Central memory CD8-positive, alpha-beta T cell (primary cell): Measurements from ENCODE around the gene GLT6D1.
"Not testable (repeated sequence)": the region's sequence is repeated elsewhere in the genome, so short reads cannot be mapped to it uniquely, and the experiment has no call there.

Source experiments
- ATAC-seq: fragments of 150-1000 bp; cut with Tn5 transposase; replicated peaks from 2 replicates; pipeline ENCODE4 v1.10.0; 2022; ENCODE audit warnings: mild to moderate bottlenecking, moderate FRiP score, moderate number of reproducible peaks; ENCODE audit not compliant: poor library complexity, severe bottlenecking; ENCODE audit errors: extremely low read depth
- DNase-seq, 2 donors: peaks; one replicate each; pipeline ENCODE4 v3.0.0; 2021; ENCODE audit warnings: low spot score in 2 of 2
- H3K27ac Mint-ChIP-seq: one replicate; pipeline ENCODE4 v1.8.0; 2022; ENCODE audit warnings: low read depth, mild to moderate bottlenecking, moderate library complexity, mixed read lengths
- H3K27me3 Mint-ChIP-seq: one replicate; pipeline ENCODE4 v1.8.0; 2022; ENCODE audit warnings: mixed read lengths
- H3K36me3 Mint-ChIP-seq: one replicate; pipeline ENCODE4 v1.8.0; 2022; ENCODE audit warnings: mild to moderate bottlenecking, moderate library complexity, mixed read lengths; ENCODE audit not compliant: insufficient read depth
- H3K4me1 Mint-ChIP-seq: one replicate; pipeline ENCODE4 v1.8.0; 2022; ENCODE audit warnings: mixed read lengths
- H3K4me3 Mint-ChIP-seq: one replicate; pipeline ENCODE4 v1.8.0; 2022; ENCODE audit warnings: mild to moderate bottlenecking, moderate library complexity, mixed read lengths
- H3K9me3 Mint-ChIP-seq: one replicate; pipeline ENCODE4 v1.8.0; 2022; ENCODE audit warnings: mixed read lengths

The GLT6D1 gene

GRCh38 chr9:135639196-135639595, at the start of gene GLT6D1:
GLT6D1 (minus strand) TSS chr9:135639540; CDS start chr9:135639187, 353 bp downstream.
- Mint-ChIP-seq H3K36me3 (no peaks in the 10 kb centered on the region), H3K27ac (no peak within 1 kb of the TSS), H3K4me3 (no peak within 1 kb of the TSS), H3K27me3 (peaks cover 74% of the 10 kb centered on the region), H3K9me3 (no peaks in the 10 kb centered on the region), H3K4me1 (no peaks in the 10 kb centered on the region)
- no peak for ATAC-seq
- DNase-seq = no peak

DNA sequence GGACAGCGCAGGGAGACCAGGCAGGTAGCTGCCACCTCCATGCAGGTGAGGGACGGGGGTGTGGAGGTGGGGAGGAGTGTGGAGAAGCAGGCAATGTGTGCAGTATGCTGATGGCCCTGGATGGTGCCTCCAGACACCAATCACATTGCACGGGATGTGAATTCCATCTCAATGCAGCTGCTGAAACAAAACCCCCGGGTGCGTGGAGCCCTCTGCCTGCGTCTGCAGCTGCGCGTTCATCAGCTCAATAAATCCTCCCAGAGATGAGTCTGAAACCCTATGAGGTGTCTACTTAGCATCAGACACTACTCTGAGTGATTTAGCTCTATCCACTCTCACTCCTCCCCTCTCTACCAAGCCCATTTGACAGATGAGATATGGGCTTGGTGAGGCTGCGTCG, 49.7 kb upstream of the GLT6D1 start:
- H3K27ac Mint-ChIP-seq = no peak overlapping the region

DNA sequence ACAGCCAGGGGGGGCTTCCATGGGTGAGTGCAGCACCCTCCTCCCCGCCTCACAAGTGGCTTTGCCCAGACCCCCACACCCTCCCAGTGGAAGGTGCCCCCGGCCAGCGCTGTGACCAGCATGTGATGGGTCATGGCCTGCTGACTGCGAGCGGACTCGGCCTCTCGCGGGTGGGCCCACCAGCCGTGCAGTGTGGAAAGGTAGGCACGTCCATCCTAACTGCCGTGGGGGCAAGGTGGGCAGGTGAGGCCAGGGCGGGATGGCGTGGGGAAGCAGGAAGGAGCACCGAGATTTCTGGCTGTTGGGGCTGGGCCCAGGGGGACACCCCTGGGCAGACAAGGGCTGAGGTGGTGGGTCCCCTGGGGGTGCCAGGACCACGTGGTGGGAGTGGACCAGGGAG, 47.9 kb upstream of the GLT6D1 start:
- Mint-ChIP-seq H3K4me1 (no peaks in the 10 kb centered on the region), H3K9me3 (no peaks in the 10 kb centered on the region), H3K4me3 (no peak overlapping the region), H3K27ac (no peak overlapping the region), H3K27me3 (peaks cover 29% of the 10 kb centered on the region), H3K36me3 (no peaks in the 10 kb centered on the region)
- no peak for DNase-seq
- ATAC-seq = no peak

More for the DNA sequence above, 49.7 kb upstream of the GLT6D1 start:
- Mint-ChIP-seq H3K36me3 (no peaks in the 10 kb centered on the region), H3K9me3 (no peaks in the 10 kb centered on the region), H3K4me1 (no peaks in the 10 kb centered on the region), H3K4me3 (no peak overlapping the region), H3K27me3 (peaks cover 23% of the 10 kb centered on the region)
- ATAC-seq = no peak
- no peak for DNase-seq

DNA sequence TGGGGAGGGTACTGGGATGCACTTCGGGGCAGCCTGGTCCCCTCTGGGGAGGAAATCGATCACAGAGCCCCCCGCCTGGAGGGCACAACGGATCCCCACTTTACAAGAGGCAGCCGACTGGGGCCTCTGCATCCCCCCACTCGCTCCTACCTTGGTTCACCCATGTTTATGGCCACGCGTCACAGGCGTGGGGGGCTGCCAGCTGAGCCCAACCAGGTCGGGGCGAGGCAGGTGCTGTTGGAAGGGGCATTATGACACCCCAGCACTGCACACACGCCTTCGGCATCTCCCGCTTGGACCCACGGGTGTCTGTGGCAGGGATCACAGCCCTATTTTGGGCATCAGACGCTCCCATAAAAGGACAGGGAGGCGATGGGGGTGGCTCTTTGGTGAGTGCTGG, 45.4 kb upstream of the GLT6D1 start:
- Mint-ChIP-seq H3K9me3 (no peaks in the 10 kb centered on the region), H3K36me3 (no peaks in the 10 kb centered on the region), H3K27me3 (peaks cover 32% of the 10 kb centered on the region), H3K27ac (no peak overlapping the region), H3K4me3 (no peak overlapping the region), H3K4me1 (no peaks in the 10 kb centered on the region)
- ATAC-seq (no peak), DNase-seq (no peak)

- H3K27ac Mint-ChIP-seq = no peak overlapping the region
- DNase-seq (no peak), ATAC-seq (no peak)
- no peaks in the 10 kb centered on the region for H3K9me3 Mint-ChIP-seq
- H3K27me3 Mint-ChIP-seq = peaks cover 32% of the 10 kb centered on the region
- no peak overlapping the region for H3K4me3 Mint-ChIP-seq
- H3K36me3 Mint-ChIP-seq = no peaks in the 10 kb centered on the region
- no peaks in the 10 kb centered on the region for H3K4me1 Mint-ChIP-seq
Observed at GRCh38 chr9:135683401-135684034, 44.2 kb upstream of the GLT6D1 start.

DNA sequence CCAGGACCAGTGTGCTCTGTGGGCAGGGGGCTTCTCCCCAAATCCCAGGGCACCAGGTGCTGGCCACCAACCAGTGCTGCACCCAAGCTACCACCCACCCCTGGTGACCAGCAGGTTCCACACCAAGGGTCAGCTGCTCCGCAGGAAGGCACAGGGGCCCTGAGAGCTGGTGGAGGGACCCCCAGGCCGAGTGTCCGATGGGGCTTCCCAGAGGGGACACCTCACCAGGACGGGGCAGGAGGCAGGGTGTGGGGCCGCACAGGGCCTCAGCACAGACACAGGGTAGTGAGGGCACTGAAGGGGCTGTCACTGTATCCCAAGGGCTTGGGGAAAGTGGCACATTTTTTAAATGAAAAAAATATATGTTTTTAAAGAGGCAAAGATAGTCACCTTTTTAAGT, 41.8 kb upstream of the GLT6D1 start:
- peaks cover 32% of the 10 kb centered on the region for H3K27me3 Mint-ChIP-seq
- no peaks in the 10 kb centered on the region for H3K36me3 Mint-ChIP-seq
- no peaks in the 10 kb centered on the region for H3K4me1 Mint-ChIP-seq
- H3K27ac Mint-ChIP-seq = no peak overlapping the region
- ATAC-seq (no peak), DNase-seq (no peak)
- H3K9me3 Mint-ChIP-seq = no peaks in the 10 kb centered on the region
- H3K4me3 Mint-ChIP-seq = no peak overlapping the region

GRCh38 chr9:135680056-135680455, 40.7 kb upstream of the GLT6D1 start:
- H3K4me3 Mint-ChIP-seq = no peak overlapping the region
- no peaks in the 10 kb centered on the region for H3K4me1 Mint-ChIP-seq
- no peak overlapping the region for H3K27ac Mint-ChIP-seq
- ATAC-seq (no peak), DNase-seq (no peak)
- H3K27me3 Mint-ChIP-seq = peaks cover 30% of the 10 kb centered on the region
- no peaks in the 10 kb centered on the region for H3K36me3 Mint-ChIP-seq
- H3K9me3 Mint-ChIP-seq = no peaks in the 10 kb centered on the region

GRCh38 chr9:135678236-135679017, 39.1 kb upstream of the GLT6D1 start:
- no peak for DNase-seq
- ATAC-seq = no peak
- no peak overlapping the region for H3K4me3 Mint-ChIP-seq
- no peaks in the 10 kb centered on the region for H3K36me3 Mint-ChIP-seq
- H3K27me3 Mint-ChIP-seq = peaks cover 15% of the 10 kb centered on the region
- no peak overlapping the region for H3K27ac Mint-ChIP-seq
- no peaks in the 10 kb centered on the region for H3K9me3 Mint-ChIP-seq
- H3K4me1 Mint-ChIP-seq = no peaks in the 10 kb centered on the region

DNA sequence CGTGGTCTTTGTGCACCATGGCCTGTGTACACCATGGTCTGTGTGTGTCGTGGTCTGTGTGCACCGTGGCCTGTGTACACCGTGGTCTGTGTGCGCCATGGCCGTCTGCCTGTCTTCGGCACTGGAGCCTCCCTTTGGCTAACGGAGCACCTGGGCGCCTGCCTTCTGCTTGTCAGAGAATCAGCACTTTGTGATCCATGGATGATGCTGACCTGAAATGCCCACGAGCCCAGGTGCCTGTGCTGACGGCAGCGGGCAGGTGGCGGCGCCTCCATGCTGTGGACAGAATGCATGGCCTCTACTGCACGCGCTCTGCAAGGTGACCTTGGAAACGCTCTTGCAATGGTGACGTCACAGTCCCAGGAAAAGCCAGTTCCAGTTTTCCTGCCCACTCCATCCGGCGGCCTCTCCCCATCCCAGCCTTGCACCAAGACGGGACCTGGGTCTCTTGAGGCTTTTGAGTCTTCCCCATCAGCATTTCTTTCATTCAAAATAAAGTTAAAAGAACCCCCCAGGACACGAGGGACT, 38.4 kb upstream of the GLT6D1 start:
- DNase-seq = no peak
- Mint-ChIP-seq H3K27me3 (peaks cover 8% of the 10 kb centered on the region), H3K27ac (no peak overlapping the region), H3K36me3 (no peaks in the 10 kb centered on the region), H3K9me3 (no peaks in the 10 kb centered on the region), H3K4me3 (no peak overlapping the region), H3K4me1 (no peaks in the 10 kb centered on the region)
- no peak for ATAC-seq

- DNase-seq = no peak
- no peaks in the 10 kb centered on the region for H3K36me3 Mint-ChIP-seq
Observed at GRCh38 chr9:135676891-135677290, 37.6 kb upstream of the GLT6D1 start.

DNA sequence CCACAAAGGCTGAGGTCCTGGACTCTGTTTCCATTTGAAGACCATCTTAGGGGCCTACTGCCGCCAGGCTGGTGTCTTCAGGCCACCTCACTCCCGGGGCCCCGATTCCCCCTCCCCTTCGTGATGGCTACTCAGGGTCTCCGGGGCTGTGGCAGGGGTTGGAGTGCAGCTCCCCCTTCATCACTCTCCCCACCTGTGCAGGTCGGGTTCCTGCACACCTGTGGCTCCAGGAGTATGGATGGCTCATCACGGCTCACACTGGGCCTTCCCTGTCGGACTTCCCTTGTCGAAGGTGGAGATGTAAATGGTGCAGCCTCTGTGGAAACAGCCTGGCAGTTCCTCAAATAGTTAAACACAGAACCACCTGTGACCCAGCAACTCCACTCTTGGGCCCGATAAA, 35.6 kb upstream of the GLT6D1 start:
- no peaks in the 10 kb centered on the region for H3K4me1 Mint-ChIP-seq

More at GRCh38 chr9:135676891-135677290, 37.6 kb upstream of the GLT6D1 start:
- H3K27me3 Mint-ChIP-seq = peaks cover 7% of the 10 kb centered on the region
- H3K9me3 Mint-ChIP-seq = no peaks in the 10 kb centered on the region
- no peak overlapping the region for H3K27ac Mint-ChIP-seq
- no peaks in the 10 kb centered on the region for H3K4me1 Mint-ChIP-seq
- ATAC-seq = no peak
- H3K4me3 Mint-ChIP-seq = no peak overlapping the region

GRCh38 chr9:135673941-135674340, 34.6 kb upstream of the GLT6D1 start:
- H3K27ac Mint-ChIP-seq = no peak overlapping the region
- no peaks in the 10 kb centered on the region for H3K4me1 Mint-ChIP-seq
- no peaks in the 10 kb centered on the region for H3K36me3 Mint-ChIP-seq
- no peak overlapping the region for H3K4me3 Mint-ChIP-seq
- DNase-seq = no peak
- ATAC-seq = no peak
- H3K9me3 Mint-ChIP-seq = no peaks in the 10 kb centered on the region
- H3K27me3 Mint-ChIP-seq = peaks cover 9% of the 10 kb centered on the region

More for the DNA sequence above, 35.6 kb upstream of the GLT6D1 start:
- H3K4me3 Mint-ChIP-seq = no peak overlapping the region
- no peak for ATAC-seq
- H3K27me3 Mint-ChIP-seq = peaks cover 9% of the 10 kb centered on the region
- no peaks in the 10 kb centered on the region for H3K9me3 Mint-ChIP-seq
- DNase-seq = no peak
- H3K27ac Mint-ChIP-seq = no peak overlapping the region
- H3K36me3 Mint-ChIP-seq = no peaks in the 10 kb centered on the region

DNA sequence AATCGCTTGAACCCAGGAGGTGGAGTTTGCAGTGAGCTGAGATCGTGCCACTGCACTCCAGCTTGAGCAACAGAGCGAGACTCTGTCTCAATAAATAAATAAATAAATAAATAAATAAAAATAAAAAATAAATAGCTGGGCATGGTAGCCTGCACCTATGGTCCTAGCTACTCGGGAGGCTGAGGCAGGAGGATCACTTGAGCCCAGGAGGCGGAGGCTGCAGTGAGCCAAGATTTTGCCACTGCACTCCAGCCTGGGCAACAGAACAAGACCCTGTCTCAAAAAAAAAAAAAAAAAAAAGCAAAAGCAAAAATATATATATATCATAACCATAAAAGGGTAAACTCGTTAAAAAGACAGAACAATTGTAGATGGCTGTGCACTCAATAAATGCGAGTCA, 33.4 kb upstream of the GLT6D1 start:
- H3K4me3 Mint-ChIP-seq, H3K27me3 Mint-ChIP-seq, DNase-seq, ATAC-seq, H3K36me3 Mint-ChIP-seq, H3K27ac Mint-ChIP-seq, H3K9me3 Mint-ChIP-seq, H3K4me1 Mint-ChIP-seq: not testable (repeated sequence)
